H1 (cell line): ENCODE data around the gene GNG14. TPM values are rescaled to one million over a fixed set of nuclear protein-coding genes. Genes with fewer than 3 reads are reported as not detected.
A peak's percentile ranks its signal among the peaks of the same experiment; 100 is the strongest.

Experiments
- TCF12 ChIP-seq: IDR thresholded peaks from 2 replicates; pipeline ENCODE4 v1.6.1; 2011; ENCODE audit warnings: low read depth, mild to moderate bottlenecking, low read length
- USF2 ChIP-seq: IDR thresholded peaks from 2 replicates; pipeline ENCODE4 v1.6.1; 2011; ENCODE audit warnings: low read length, improper control_type of control experiment
- polyA plus RNA-seq, 7 experiments: library from polyadenylated mRNA; depleted of rRNA in 3 of 7; stranded (reverse) in 5 of 7; unstranded in 2 of 7; fragments of >200 nt in 5 of 7; fragments of 200-250 nt in 2 of 7; gene quantifications; 1 replicate in 5 of 7; 2 replicates in 1 of 7; 4 replicates in 1 of 7; pipeline versions ENCODE4 v1.2.1 to v1.2.3, GENCODE V29; 2011 to 2013; ENCODE audit warnings: missing spikeins in 2 of 7, mixed read lengths in 2 of 7
- total RNA-seq: library from RNA; stranded (reverse); fragmentation: NEBNext Ultra II Directional; extraction: Animal tissue kit (Norgen Biotek cat#: 25700); gene quantifications from 2 replicates; pipeline ENCODE4 v1.2.1, GENCODE V29; 2021
- TF ChIP-seq, protein P1 (sequence below), 3 experiments: IDR thresholded peaks; 1 replicate in 2 of 3; 2 replicates in 1 of 3; pipeline versions ENCODE4 v1.5.1 to v1.6.1; 2011; ENCODE audit warnings: low read length in 3 of 3, mild to moderate bottlenecking in 3 of 3, inconsistent platforms in 2 of 3, low read depth in 1 of 3, moderate library complexity in 1 of 3; ENCODE audit not compliant: insufficient read depth in 1 of 3; ENCODE audit errors: control extremely low read depth in 1 of 3

The GNG14 gene
- total and polyA plus RNA-seq, 2 of the 8 experiments (the other 6 are each of a cell fraction or from before 2014, with no cell fraction given), result not detected

GRCh38 chr19:12657966-12658365, 29.8 kb upstream of the GNG14 start (continued):
- TF ChIP-seq USF2, result no peak
- TF ChIP-seq, protein P1, sequence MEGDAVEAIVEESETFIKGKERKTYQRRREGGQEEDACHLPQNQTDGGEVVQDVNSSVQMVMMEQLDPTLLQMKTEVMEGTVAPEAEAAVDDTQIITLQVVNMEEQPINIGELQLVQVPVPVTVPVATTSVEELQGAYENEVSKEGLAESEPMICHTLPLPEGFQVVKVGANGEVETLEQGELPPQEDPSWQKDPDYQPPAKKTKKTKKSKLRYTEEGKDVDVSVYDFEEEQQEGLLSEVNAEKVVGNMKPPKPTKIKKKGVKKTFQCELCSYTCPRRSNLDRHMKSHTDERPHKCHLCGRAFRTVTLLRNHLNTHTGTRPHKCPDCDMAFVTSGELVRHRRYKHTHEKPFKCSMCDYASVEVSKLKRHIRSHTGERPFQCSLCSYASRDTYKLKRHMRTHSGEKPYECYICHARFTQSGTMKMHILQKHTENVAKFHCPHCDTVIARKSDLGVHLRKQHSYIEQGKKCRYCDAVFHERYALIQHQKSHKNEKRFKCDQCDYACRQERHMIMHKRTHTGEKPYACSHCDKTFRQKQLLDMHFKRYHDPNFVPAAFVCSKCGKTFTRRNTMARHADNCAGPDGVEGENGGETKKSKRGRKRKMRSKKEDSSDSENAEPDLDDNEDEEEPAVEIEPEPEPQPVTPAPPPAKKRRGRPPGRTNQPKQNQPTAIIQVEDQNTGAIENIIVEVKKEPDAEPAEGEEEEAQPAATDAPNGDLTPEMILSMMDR (IDR thresholded peaks at IDR 0.05; ENCODE audit: control extremely low read depth in 1 of 3, insufficient read depth in 1 of 3, low read depth in 1 of 3, low read length in 3 of 3), result peak; percentile 27 to 45 (median 38)
- no peak for TF ChIP-seq TCF12
